DND-41 (cell line): ENCODE results near the gene CCDC27.

Source experiments
- EZH2 ChIP-seq: IDR thresholded peaks from 3 replicates; pipeline ENCODE4 v1.6.1; 2012; ENCODE audit warnings: borderline replicate concordance, low read depth, mild to moderate bottlenecking, moderate library complexity, low read length, inconsistent platforms; ENCODE audit not compliant: severe bottlenecking
- TF ChIP-seq, protein P1 (sequence below): IDR thresholded peaks from 2 replicates; pipeline ENCODE4 v1.5.1; 2012; ENCODE audit warnings: borderline replicate concordance, low read length, moderate library complexity, mild to moderate bottlenecking; ENCODE audit not compliant: poor library complexity, severe bottlenecking; ENCODE audit errors: extremely low read depth

DNA sequence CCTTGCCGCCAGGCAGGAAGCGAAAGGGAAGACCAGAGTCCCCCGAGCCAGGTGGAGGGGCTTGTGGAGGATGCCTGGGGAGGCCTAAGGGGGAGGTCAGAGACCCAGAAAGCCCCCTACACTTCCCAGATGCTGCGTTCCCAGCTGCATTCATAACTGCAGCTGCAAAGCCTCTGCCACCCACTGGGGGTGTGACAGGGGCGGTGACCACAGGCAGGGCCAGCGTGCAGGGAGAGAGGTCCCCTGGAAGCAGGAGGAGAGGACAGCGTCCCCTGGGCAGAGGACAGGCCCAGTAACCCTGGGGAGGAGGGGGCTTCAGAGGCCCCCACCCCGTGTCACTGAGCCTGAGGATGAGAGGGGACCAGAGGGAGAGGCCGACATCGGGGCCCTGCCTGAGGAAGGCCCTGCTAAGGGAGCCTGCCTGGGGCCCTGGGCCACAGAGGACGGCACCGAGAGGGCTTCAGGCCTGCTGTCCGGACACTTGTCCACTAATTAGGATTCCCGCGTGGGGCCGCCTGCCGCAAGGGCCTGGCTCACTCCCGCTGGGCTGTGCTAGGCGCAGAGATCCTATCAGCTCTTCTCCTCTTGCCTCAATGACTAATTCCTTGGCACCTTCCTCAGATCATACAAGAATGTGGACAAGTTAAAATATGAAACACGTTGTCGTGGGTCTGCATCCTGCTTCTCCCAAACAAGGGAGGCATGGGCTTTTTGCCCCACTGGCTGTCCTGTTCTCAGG lies 49.1 kb upstream of the CCDC27 start:
- no peak for TF ChIP-seq EZH2
- TF ChIP-seq, protein P1, sequence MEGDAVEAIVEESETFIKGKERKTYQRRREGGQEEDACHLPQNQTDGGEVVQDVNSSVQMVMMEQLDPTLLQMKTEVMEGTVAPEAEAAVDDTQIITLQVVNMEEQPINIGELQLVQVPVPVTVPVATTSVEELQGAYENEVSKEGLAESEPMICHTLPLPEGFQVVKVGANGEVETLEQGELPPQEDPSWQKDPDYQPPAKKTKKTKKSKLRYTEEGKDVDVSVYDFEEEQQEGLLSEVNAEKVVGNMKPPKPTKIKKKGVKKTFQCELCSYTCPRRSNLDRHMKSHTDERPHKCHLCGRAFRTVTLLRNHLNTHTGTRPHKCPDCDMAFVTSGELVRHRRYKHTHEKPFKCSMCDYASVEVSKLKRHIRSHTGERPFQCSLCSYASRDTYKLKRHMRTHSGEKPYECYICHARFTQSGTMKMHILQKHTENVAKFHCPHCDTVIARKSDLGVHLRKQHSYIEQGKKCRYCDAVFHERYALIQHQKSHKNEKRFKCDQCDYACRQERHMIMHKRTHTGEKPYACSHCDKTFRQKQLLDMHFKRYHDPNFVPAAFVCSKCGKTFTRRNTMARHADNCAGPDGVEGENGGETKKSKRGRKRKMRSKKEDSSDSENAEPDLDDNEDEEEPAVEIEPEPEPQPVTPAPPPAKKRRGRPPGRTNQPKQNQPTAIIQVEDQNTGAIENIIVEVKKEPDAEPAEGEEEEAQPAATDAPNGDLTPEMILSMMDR: no peak
